ENCODE results near the gene SRBD1. TPM values are rescaled to one million over a fixed set of nuclear protein-coding genes. Genes with fewer than 3 reads are reported as not detected.

Gene SRBD1
- total RNA-seq, 1 donor: 17.4 TPM

GRCh38 chr2:45626387-45627221 is 15.5 kb upstream of the SRBD1 start:
- Histone ChIP-seq H2AFZ (ENCODE audit: low read length) (no peak overlapping the region), H3K4me3 (ENCODE audit: insufficient read depth, low read length) (no peak overlapping the region), H4K20me1 (ENCODE audit: insufficient read depth, low read length) (no peaks in the 10 kb centered on the region), H3K27ac (ENCODE audit: low read depth, low read length) (no peak overlapping the region), H3K4me1 (ENCODE audit: insufficient read depth, low read length) (no peaks in the 10 kb centered on the region), H3K4me2 (ENCODE audit: insufficient read depth, low read length) (no peak overlapping the region), H3K27me3 (ENCODE audit: insufficient read depth, low read length) (peaks cover 45% of the 10 kb centered on the region), H3K9me3 (ENCODE audit: low read depth, low read length) (no peaks in the 10 kb centered on the region), H3K79me2 (ENCODE audit: insufficient read depth, low read length) (no peaks in the 10 kb centered on the region), H3K36me3 (ENCODE audit: insufficient read depth, low read length) (no peaks in the 10 kb centered on the region)
- DNase-seq (ENCODE audit: insufficient read length, low spot score, missing footprints): no peak
- no peak for TF ChIP-seq CTCF (IDR thresholded peaks at IDR 0.05; ENCODE audit: extremely low read depth, low read depth, low read length)

GRCh38 chr2:45625824-45626223 is 14.8 kb upstream of the SRBD1 start:
- H3K27ac ChIP-seq (ENCODE audit: low read depth, low read length): no peak overlapping the region
- no peak for DNase-seq (ENCODE audit: insufficient read length, low spot score, missing footprints)
- peaks cover 37% of the 10 kb centered on the region for H3K27me3 ChIP-seq (ENCODE audit: insufficient read depth, low read length)
- H3K79me2 ChIP-seq (ENCODE audit: insufficient read depth, low read length): no peaks in the 10 kb centered on the region
- no peaks in the 10 kb centered on the region for H3K9me3 ChIP-seq (ENCODE audit: low read depth, low read length)
- H3K4me3 ChIP-seq (ENCODE audit: insufficient read depth, low read length): no peak overlapping the region
- no peak overlapping the region for H3K4me2 ChIP-seq (ENCODE audit: insufficient read depth, low read length)
- no peaks in the 10 kb centered on the region for H3K4me1 ChIP-seq (ENCODE audit: insufficient read depth, low read length)
- no peak for TF ChIP-seq CTCF (IDR thresholded peaks at IDR 0.05; ENCODE audit: extremely low read depth, low read depth, low read length)
- no peak overlapping the region for H2AFZ ChIP-seq (ENCODE audit: low read length)
- no peaks in the 10 kb centered on the region for H4K20me1 ChIP-seq (ENCODE audit: insufficient read depth, low read length)
- H3K36me3 ChIP-seq (ENCODE audit: insufficient read depth, low read length): no peaks in the 10 kb centered on the region

- Histone ChIP-seq H3K27me3 (ENCODE audit: insufficient read depth, low read length) (peaks cover 24% of the 10 kb centered on the region), H3K4me2 (ENCODE audit: insufficient read depth, low read length) (no peak overlapping the region)
These were observed 12.0 kb upstream of the SRBD1 start for GRCh38 chr2:45623098-45623497.

More at GRCh38 chr2:45623098-45623497, 12.0 kb upstream of the SRBD1 start:
- Histone ChIP-seq H3K36me3 (ENCODE audit: insufficient read depth, low read length) (no peaks in the 10 kb centered on the region), H3K9me3 (ENCODE audit: low read depth, low read length) (no peaks in the 10 kb centered on the region), H4K20me1 (ENCODE audit: insufficient read depth, low read length) (no peaks in the 10 kb centered on the region), H3K27ac (ENCODE audit: low read depth, low read length) (no peak overlapping the region), H3K79me2 (ENCODE audit: insufficient read depth, low read length) (no peaks in the 10 kb centered on the region), H2AFZ (ENCODE audit: low read length) (no peak overlapping the region), H3K4me3 (ENCODE audit: insufficient read depth, low read length) (no peak overlapping the region), H3K4me1 (ENCODE audit: insufficient read depth, low read length) (peaks cover 5% of the 10 kb centered on the region)
- no peak for DNase-seq (ENCODE audit: insufficient read length, low spot score, missing footprints)
- no peak for TF ChIP-seq CTCF (IDR thresholded peaks at IDR 0.05; ENCODE audit: extremely low read depth, low read depth, low read length)
